ENCODE measurements around the gene HOXC9.

The HOXC9 gene

GRCh38 chr12:53963434-53964314 is 36.3 kb upstream of the HOXC9 start:
- no peak for DNase-seq

GRCh38 chr12:53964315-53964713 is 35.6 kb upstream of the HOXC9 start:
- DNase-seq, result no peak

- DNase-seq, result no peak
These were observed 34.5 kb upstream of the HOXC9 start for GRCh38 chr12:53965281-53966084.

GRCh38 chr12:53966085-53966384 is 33.9 kb upstream of the HOXC9 start:
- DNase-seq, result no peak

- DNase-seq, result no peak
These were observed 33.4 kb upstream of the HOXC9 start for GRCh38 chr12:53966385-53967133.

- no peak for DNase-seq
These were observed 32.5 kb upstream of the HOXC9 start for GRCh38 chr12:53967421-53967925.

- DNase-seq, result no peak
These were observed 31.5 kb upstream of the HOXC9 start for GRCh38 chr12:53968214-53969127.

GRCh38 chr12:53969588-53970259 is 30.2 kb upstream of the HOXC9 start:
- no peak for DNase-seq

GRCh38 chr12:53970451-53970850 is 29.5 kb upstream of the HOXC9 start:
- DNase-seq, result no peak

- DNase-seq, result no peak
These were observed 28.8 kb upstream of the HOXC9 start for GRCh38 chr12:53971129-53971528.

GRCh38 chr12:53971686-53972085 is 28.3 kb upstream of the HOXC9 start:
- DNase-seq, result no peak

GRCh38 chr12:53972152-53972702 is 27.7 kb upstream of the HOXC9 start:
- no peak for DNase-seq

- no peak for DNase-seq
These were observed 27.2 kb upstream of the HOXC9 start, which contains the start of gene HOXC11 for GRCh38 chr12:53972722-53973235. TSS of gene HOXC11 (plus strand) at chr12:53973126. CDS start at chr12:53973242, 116 bp downstream.

GRCh38 chr12:53973236-53974042 is 26.5 kb upstream of the HOXC9 start:
- DNase-seq, result no peak

- peak; percentile 44 for DNase-seq
These were observed 25.6 kb upstream of the HOXC9 start, which contains the start of gene HOTAIR for GRCh38 chr12:53974084-53975063. TSS of gene HOTAIR (minus strand) at chr12:53974954.

GRCh38 chr12:53975064-53975471 is 24.9 kb upstream of the HOXC9 start:
- peak; percentile 34 for DNase-seq

- DNase-seq, result no peak
These were observed 24.3 kb upstream of the HOXC9 start for GRCh38 chr12:53975479-53976152.

Data from NCI-H2171 (cell line).